Keratinocyte (primary cell): Measurements from ENCODE around the gene MBD3L5. TPM values are rescaled to one million over a fixed set of nuclear protein-coding genes. Genes with fewer than 3 reads are reported as not detected.

Experiments used
- DNase-seq: peaks from one replicate; pipeline ENCODE4 v3.0.0-alpha.2; 2011; ENCODE audit warnings: low read depth, missing footprints, low spot score
- FAIRE-seq: peaks from 2 replicates; lab custom pipeline; 2011; peaks lifted over from hg19 to GRCh38; lab: Jason Lieb, UNC
- H2AFZ ChIP-seq: 2 replicates; pipeline ENCODE4 v1.6.0; 2012; ENCODE audit warnings: low read length, control low read depth, inconsistent platforms; ENCODE audit not compliant: control insufficient read depth
- H3K27ac ChIP-seq: 2 replicates; pipeline ENCODE4 v1.5.1; 2011; ENCODE audit warnings: low read length; ENCODE audit not compliant: control insufficient read depth, insufficient read depth
- H3K27me3 ChIP-seq: 3 replicates; pipeline ENCODE4 v1.6.0; 2011; ENCODE audit warnings: low read length; ENCODE audit not compliant: control insufficient read depth, insufficient read depth; ENCODE audit errors: extremely low read depth
- H3K36me3 ChIP-seq, 2 experiments: 2 replicates in 1 of 2; 3 replicates in 1 of 2; pipeline ENCODE4 v1.5.1; 2011; ENCODE audit warnings: low read length in 2 of 2, mild to moderate bottlenecking in 1 of 2; ENCODE audit not compliant: control insufficient read depth in 2 of 2, insufficient read depth in 2 of 2; ENCODE audit errors: extremely low read depth in 1 of 2
- H3K4me1 ChIP-seq: 3 replicates; pipeline ENCODE4 v1.5.1; 2011; ENCODE audit warnings: low read length; ENCODE audit not compliant: control insufficient read depth, insufficient read depth; ENCODE audit errors: extremely low read depth
- H3K4me2 ChIP-seq: 3 replicates; pipeline ENCODE4 v1.6.0; 2011; ENCODE audit warnings: low read depth, low read length; ENCODE audit not compliant: control insufficient read depth, insufficient read depth; ENCODE audit errors: extremely low read depth
- H3K4me3 ChIP-seq, 3 experiments: fragments of 200-600 bp in 1 of 3; sonication (generic) in 1 of 3; 2 replicates in 2 of 3; 3 replicates in 1 of 3; pipeline ENCODE4 v1.5.1; 2011 to 2016; ENCODE audit warnings: low read length in 3 of 3, mild to moderate bottlenecking in 3 of 3, control low read depth in 2 of 3, inconsistent platforms in 1 of 3, low read depth in 1 of 3, mixed read lengths in 1 of 3, mixed run types in 1 of 3, moderate library complexity in 1 of 3; ENCODE audit not compliant: control insufficient read depth in 2 of 3, insufficient read depth in 2 of 3; ENCODE audit errors: extremely low read depth in 1 of 3
- H3K79me2 ChIP-seq: 2 replicates; pipeline ENCODE4 v1.6.0; 2012; ENCODE audit warnings: low read length; ENCODE audit not compliant: control insufficient read depth, insufficient read depth
- H3K9ac ChIP-seq: 3 replicates; pipeline ENCODE4 v1.6.0; 2011; ENCODE audit warnings: low read length; ENCODE audit not compliant: control insufficient read depth, insufficient read depth; ENCODE audit errors: extremely low read depth
- H3K9me1 ChIP-seq: 3 replicates; pipeline ENCODE4 v1.6.0; 2011; ENCODE audit warnings: low read length; ENCODE audit not compliant: control insufficient read depth, insufficient read depth; ENCODE audit errors: extremely low read depth
- H3K9me3 ChIP-seq: 2 replicates; pipeline ENCODE4 v1.5.1; 2012; ENCODE audit warnings: low read depth, low read length; ENCODE audit not compliant: control insufficient read depth
- H4K20me1 ChIP-seq: 3 replicates; pipeline ENCODE4 v1.6.0; 2011; ENCODE audit warnings: low read length; ENCODE audit not compliant: control insufficient read depth, insufficient read depth; ENCODE audit errors: extremely low read depth
- EZH2 ChIP-seq: IDR thresholded peaks from one replicate; pipeline ENCODE4 v1.6.1; 2012; ENCODE audit warnings: inconsistent platforms, mild to moderate bottlenecking, low read length, moderate library complexity
- dilution Hi-C: fragments of 300-500 bp; cut with MboI; formaldehyde crosslinking; loops from one replicate; pipeline ENCODE4 v1.7.0; 2020; ENCODE audit warnings: low sequenced_read_pairs; ENCODE audit not compliant: extremely low pct_ligation_motif_present
- polyA plus RNA-seq, 5 experiments: library from polyadenylated mRNA; depleted of rRNA in 3 of 5; stranded (reverse) in 3 of 5; stranded (forward) in 1 of 5; unstranded in 1 of 5; fragments of >200 nt; gene quantifications; 1 replicate in 1 of 5; 2 replicates in 3 of 5; 3 replicates in 1 of 5; pipeline versions ENCODE4 v1.2.1 to v1.2.3, GENCODE V29; 2011 to 2012; ENCODE audit warnings: missing spikeins in 2 of 5, low read depth in 1 of 5, low replicate concordance in 1 of 5
- TF ChIP-seq, protein P1 (sequence below), 3 experiments: IDR thresholded peaks in 1 of 3; conservative IDR thresholded peaks in 1 of 3; optimal IDR thresholded peaks in 1 of 3; 2 replicates in 2 of 3; 3 replicates in 1 of 3; pipeline versions ENCODE3 to v1.5.1; 2011; ENCODE audit warnings: low read length in 3 of 3, mild to moderate bottlenecking in 3 of 3, moderate library complexity in 2 of 3, control low read depth in 1 of 3, inconsistent platforms in 1 of 3; ENCODE audit not compliant: insufficient read depth in 2 of 3; ENCODE audit errors: extremely low read depth in 1 of 3

MBD3L5 gene
- polyA plus RNA-seq, 1 donor (not counting 4 experiments of a cell fraction or from before 2014, with no cell fraction given) = not detected

GRCh38 chr19:6988257-6988656, 42.1 kb upstream of the MBD3L5 start:
- Histone ChIP-seq H3K9me3 (peaks cover 4% of the 10 kb centered on the region), H3K9me1 (no peaks in the 10 kb centered on the region), H3K9ac (no peak overlapping the region), H3K4me2 (no peak overlapping the region), H3K79me2 (no peaks in the 10 kb centered on the region), H2AFZ (no peak overlapping the region), H3K27me3 (no peaks in the 10 kb centered on the region), H3K4me1 (no peaks in the 10 kb centered on the region), H4K20me1 (no peaks in the 10 kb centered on the region), H3K27ac (no peak overlapping the region), H3K4me3 (no peak overlapping the region), H3K36me3 (no peaks in the 10 kb centered on the region)
- FAIRE-seq (no peak), DNase-seq (no peak)
- dilution Hi-C loops = no loop called here
- TF ChIP-seq EZH2 = no peak
- TF ChIP-seq, protein P1, sequence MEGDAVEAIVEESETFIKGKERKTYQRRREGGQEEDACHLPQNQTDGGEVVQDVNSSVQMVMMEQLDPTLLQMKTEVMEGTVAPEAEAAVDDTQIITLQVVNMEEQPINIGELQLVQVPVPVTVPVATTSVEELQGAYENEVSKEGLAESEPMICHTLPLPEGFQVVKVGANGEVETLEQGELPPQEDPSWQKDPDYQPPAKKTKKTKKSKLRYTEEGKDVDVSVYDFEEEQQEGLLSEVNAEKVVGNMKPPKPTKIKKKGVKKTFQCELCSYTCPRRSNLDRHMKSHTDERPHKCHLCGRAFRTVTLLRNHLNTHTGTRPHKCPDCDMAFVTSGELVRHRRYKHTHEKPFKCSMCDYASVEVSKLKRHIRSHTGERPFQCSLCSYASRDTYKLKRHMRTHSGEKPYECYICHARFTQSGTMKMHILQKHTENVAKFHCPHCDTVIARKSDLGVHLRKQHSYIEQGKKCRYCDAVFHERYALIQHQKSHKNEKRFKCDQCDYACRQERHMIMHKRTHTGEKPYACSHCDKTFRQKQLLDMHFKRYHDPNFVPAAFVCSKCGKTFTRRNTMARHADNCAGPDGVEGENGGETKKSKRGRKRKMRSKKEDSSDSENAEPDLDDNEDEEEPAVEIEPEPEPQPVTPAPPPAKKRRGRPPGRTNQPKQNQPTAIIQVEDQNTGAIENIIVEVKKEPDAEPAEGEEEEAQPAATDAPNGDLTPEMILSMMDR (optimal IDR thresholded peaks at IDR 0.05 in 1 of 3, IDR thresholded peaks at IDR 0.05 in 1 of 3, conservative IDR thresholded peaks at IDR 0.05 in 1 of 3; ENCODE audit: extremely low read depth in 1 of 3, insufficient read depth in 2 of 3, low read length in 3 of 3) = no peak

- TF ChIP-seq, protein P1 (optimal IDR thresholded peaks at IDR 0.05 in 1 of 3, IDR thresholded peaks at IDR 0.05 in 1 of 3, conservative IDR thresholded peaks at IDR 0.05 in 1 of 3; ENCODE audit: extremely low read depth in 1 of 3, insufficient read depth in 2 of 3, low read length in 3 of 3) = no peak
- TF ChIP-seq EZH2 = no peak
- no peaks in the 10 kb centered on the region for H3K27me3 ChIP-seq
- DNase-seq = no peak
- peaks cover 8% of the 10 kb centered on the region for H3K9me3 ChIP-seq
- H3K4me3 ChIP-seq = no peak overlapping the region
- H3K36me3 ChIP-seq = no peaks in the 10 kb centered on the region
- H2AFZ ChIP-seq = no peak overlapping the region
- no peak for FAIRE-seq
- H3K9me1 ChIP-seq = no peaks in the 10 kb centered on the region
- H3K9ac ChIP-seq = no peak overlapping the region
- no peak overlapping the region for H3K4me2 ChIP-seq
- no peaks in the 10 kb centered on the region for H3K79me2 ChIP-seq
- H3K4me1 ChIP-seq = no peaks in the 10 kb centered on the region
- H3K27ac ChIP-seq = no peak overlapping the region
- H4K20me1 ChIP-seq = no peaks in the 10 kb centered on the region
- dilution Hi-C loops = no loop called here
Measured at GRCh38 chr19:6995054-6995453, 35.3 kb upstream of the MBD3L5 start.
